ENCODE measurements around the gene GIPC3.
"Not testable (repeated sequence)": the region's sequence is repeated elsewhere in the genome, so short reads cannot be mapped to it uniquely, and the experiment has no call there.

Gene GIPC3

DNA sequence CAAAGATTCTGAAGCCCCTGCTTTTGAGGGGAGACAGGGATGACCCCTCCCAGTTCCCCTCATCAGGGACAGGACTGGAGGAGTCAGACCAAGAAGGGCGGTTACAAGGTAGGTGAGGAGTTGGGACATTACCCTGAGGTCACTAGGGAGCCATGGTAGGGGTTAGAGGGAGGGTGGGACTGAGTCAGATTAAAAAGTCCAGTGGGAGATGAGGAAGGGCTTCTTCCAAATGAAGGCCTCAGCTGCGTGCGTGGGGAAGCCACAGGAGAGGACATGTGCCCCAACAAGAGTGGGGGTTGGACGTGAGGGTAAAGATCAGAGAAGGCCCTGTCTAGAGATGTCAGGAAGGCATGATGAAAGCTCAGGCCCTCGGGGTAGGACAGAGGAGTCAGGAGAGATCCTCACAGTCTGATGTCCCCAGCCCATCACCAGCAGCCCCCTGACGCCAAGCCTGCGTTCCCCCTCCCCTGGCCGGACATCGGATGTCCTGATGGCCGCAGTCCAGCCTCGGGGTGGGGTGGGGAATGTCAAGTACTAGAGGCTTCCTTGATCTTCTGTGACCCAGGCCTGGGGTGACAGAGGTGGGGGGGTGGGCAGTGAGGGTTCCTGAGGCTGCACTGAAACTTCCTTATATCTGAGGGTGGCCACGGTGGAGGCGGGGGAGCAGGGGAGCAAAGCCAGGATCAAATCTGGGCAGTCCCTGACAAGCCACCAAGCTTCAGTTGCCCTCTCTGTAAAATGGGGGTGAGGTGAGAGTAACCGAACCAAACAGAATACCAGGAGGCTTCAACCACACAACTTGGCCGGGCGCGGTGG lies 21.4 kb upstream of the GIPC3 start:
- no peak overlapping the region for H3K4me3 ChIP-seq
- no peak for DNase-seq (ENCODE audit: low spot score)
- TF ChIP-seq, protein P1, sequence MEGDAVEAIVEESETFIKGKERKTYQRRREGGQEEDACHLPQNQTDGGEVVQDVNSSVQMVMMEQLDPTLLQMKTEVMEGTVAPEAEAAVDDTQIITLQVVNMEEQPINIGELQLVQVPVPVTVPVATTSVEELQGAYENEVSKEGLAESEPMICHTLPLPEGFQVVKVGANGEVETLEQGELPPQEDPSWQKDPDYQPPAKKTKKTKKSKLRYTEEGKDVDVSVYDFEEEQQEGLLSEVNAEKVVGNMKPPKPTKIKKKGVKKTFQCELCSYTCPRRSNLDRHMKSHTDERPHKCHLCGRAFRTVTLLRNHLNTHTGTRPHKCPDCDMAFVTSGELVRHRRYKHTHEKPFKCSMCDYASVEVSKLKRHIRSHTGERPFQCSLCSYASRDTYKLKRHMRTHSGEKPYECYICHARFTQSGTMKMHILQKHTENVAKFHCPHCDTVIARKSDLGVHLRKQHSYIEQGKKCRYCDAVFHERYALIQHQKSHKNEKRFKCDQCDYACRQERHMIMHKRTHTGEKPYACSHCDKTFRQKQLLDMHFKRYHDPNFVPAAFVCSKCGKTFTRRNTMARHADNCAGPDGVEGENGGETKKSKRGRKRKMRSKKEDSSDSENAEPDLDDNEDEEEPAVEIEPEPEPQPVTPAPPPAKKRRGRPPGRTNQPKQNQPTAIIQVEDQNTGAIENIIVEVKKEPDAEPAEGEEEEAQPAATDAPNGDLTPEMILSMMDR (IDR thresholded peaks at IDR 0.05) = no peak
- no peak overlapping the region for H3K27ac ChIP-seq

DNA sequence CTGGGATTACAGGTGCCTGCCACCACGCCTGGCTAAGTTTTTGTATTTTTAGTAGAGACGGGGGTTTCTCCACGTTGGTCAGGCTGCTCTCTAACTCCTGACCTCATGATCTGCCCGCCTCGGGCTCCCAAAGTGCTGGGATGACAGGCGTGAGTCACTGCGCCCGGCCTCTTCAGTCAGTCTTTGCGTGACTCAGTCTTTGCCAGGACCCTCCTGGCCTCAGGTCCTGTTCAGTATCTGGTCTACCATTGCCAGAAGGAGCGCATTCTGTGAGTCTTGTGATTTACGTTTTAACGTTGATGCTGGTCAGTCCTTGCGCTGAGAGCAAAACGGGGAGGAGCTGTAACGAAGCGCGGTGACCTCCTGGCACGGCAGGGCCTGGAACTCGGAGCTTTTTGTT lies 20.1 kb upstream of the GIPC3 start:
- TF ChIP-seq, protein P1 (IDR thresholded peaks at IDR 0.05) = no peak
- no peak for DNase-seq (ENCODE audit: low spot score)
- Histone ChIP-seq H3K27ac (no peak overlapping the region), H3K4me3 (no peak overlapping the region)

DNA sequence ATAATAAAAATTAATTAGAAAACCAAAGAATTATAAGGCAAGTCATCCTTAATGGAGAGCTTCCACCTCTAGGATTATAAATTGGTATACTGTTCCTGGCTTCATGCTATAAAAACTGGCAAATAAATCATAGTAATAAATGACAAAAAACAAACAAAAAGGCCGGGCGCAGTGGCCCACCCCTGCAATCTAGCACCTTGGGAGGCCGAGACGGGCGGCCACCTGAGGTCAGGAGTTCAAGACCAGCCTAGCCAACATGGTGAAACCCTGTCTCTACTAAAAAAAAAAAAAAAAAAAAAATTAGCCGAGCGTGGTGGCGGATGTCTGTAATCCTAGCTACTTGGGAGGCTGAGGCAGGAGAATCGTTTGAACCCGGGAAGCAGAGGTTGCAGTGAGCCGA lies 15.2 kb upstream of the GIPC3 start:
- H3K4me3 ChIP-seq; DNase-seq (ENCODE audit: low spot score); H3K27ac ChIP-seq: not testable (repeated sequence)

DNA sequence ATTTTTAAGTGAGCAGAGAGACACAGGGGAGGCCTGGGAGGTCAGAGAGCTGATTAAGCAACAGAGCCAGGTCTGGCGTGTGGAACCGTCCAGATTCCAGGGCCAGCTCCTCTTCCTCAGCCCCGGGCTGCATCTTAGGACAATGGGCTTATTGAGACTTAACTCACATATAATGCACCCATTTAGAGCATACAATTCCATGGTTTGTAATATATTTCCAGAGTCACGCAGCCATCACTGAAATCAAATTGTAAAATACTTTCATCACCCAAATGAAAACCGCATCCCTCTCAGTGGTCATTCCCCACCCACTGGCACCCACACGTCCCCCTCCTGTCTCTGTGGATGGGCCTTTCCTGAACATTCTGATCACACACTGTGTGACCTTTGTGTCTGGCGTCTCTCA lies 14.7 kb upstream of the GIPC3 start:
- DNase-seq (ENCODE audit: low spot score) = no peak
- TF ChIP-seq, protein P1 (IDR thresholded peaks at IDR 0.05) = no peak
- Histone ChIP-seq H3K4me3 (no peak overlapping the region), H3K27ac (no peak overlapping the region)

DNA sequence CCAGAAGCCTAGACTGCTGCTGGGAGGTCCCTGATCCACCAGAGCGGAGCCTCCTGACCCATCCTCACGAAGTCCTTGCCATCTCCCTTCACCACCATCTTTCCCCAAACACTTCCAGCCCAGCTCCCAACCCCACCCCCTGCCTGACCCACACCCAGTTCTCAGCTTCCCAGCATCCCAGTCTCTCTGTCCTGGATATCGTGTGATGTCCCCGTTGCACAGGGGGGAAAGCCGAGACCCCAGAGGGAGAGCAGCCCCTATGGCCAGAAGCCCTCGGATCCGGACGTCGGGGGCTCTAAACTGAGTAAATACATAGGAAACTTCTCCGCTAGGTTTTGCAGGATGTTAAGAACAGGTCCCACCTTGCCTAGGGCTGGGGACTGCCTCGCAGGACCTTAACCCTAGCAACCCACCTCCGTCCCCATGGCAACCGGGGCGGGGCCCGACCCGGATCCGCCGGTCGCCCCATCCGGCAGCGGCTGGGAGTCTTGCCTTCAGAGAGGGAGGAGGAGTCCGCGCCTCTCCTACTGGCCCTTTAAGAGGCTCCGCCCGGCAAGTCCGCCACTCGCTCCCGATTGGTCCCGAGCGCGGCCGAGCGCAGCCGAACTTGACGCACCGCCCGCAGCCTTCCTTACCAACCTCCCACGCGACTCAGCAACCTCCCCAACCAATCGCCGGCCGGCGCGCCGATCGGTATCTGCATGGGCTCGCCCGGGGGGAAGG lies 13.0 kb upstream of the GIPC3 start:
- TF ChIP-seq, protein P1 (IDR thresholded peaks at IDR 0.05) = no peak
- H3K27ac ChIP-seq = peak overlapping the region in 1 of 2 donors; percentile 65
- peak overlapping the region; percentile 96 for H3K4me3 ChIP-seq
- DNase-seq (ENCODE audit: low spot score) = peak; percentile 100

DNA sequence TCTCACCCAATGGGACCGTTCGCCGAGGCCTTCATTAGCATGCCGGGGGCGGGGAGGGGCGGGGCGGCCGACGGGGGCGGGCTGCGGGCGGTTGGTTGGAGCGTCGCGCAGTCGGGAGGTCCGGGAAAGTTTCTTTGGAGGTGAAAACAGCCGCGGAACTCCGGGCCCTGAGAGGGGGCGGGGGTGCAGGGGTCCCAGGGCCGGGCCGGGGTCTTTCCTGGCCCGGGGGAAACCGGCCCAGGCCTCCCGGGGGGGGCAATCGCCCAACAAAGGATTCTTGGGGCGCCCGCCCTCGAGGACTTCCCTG lies 12.5 kb upstream of the GIPC3 start, which contains the start of gene HMG20B:
HMG20B (plus strand) TSS at position 90 of the 307 bp plus-strand sequence. CDS start 366 bp downstream, outside the sequence.
- DNase-seq (ENCODE audit: low spot score) = no peak
- Histone ChIP-seq H3K4me3 (peak within 1 kb of the TSS; percentile 96), H3K27ac (peak within 1 kb of the TSS; percentile 75 to 88)
- TF ChIP-seq, protein P1 (IDR thresholded peaks at IDR 0.05) = no peak

DNA sequence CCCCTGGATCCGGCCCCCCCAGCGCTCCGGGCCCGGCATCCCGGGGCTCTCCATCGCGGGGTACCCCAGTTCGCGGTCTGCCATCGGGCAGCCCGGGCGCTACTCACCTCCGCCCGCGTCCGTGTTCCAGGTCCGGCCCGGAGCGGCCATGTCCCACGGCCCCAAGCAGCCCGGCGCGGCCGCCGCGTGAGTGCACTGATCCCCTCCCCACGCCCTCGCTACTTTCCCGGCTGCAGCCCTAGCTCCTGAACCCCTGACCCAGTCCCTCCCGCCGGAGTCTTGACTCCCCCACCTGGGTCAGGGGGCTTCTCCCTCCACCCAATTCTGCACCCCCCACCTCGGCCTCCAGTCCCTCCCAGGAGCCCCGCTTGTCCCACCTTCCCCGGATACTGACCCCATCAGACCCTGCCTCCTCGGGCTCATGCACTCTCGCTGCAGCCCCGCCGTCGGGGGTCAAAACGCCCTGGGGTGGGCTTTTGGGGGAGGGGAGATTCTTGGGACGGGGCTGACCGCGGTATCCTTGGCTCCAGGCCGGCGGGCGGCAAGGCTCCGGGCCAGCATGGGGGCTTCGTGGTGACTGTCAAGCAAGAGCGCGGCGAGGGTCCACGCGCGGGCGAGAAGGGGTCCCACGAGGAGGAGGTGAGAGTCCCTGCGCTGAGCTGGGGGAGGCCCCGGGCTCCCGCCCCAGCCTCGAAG lies 12.0 kb upstream of the GIPC3 start:
- no peak for DNase-seq (ENCODE audit: low spot score)
- H3K4me3 ChIP-seq = peak overlapping the region; percentile 96
- TF ChIP-seq, protein P1 (IDR thresholded peaks at IDR 0.05) = no peak
- H3K27ac ChIP-seq = peak overlapping the region; percentile 75 to 88
